ENCODE results near the gene PDZRN3.

GRCh38 chr3:73415118-73415517 is 209.6 kb downstream of the PDZRN3 start:
- TF ChIP-seq CTCF (IDR thresholded peaks at IDR 0.05; ENCODE audit: low read depth, low read length, missing input control) = no peak
- no peak for TF ChIP-seq RAD21 (IDR thresholded peaks at IDR 0.05)
- TF ChIP-seq MAX (IDR thresholded peaks at IDR 0.05) = no peak
- TF ChIP-seq ATF3 (IDR thresholded peaks at IDR 0.05) = no peak
- no peak for TF ChIP-seq REST (IDR thresholded peaks at IDR 0.05)
- TF ChIP-seq ZBTB33 (IDR thresholded peaks at IDR 0.05) = no peak
- TF ChIP-seq EGR1 (IDR thresholded peaks at IDR 0.05; ENCODE audit: low read depth in 2 of 2) = no peak
- no peak for TF ChIP-seq TAF1 (conservative IDR thresholded peaks at IDR 0.05)
- no peak for TF ChIP-seq FOXA2 (IDR thresholded peaks at IDR 0.05)
- TF ChIP-seq NR2F2 (IDR thresholded peaks at IDR 0.05) = no peak
- no peak for TF ChIP-seq YY1 (IDR thresholded peaks at IDR 0.05)
- TF ChIP-seq RXRA (IDR thresholded peaks at IDR 0.05) = no peak
